Esophagus muscularis mucosa (tissue), 4 donors: Measurements from ENCODE around the gene PLPPR3. TPM values are rescaled to one million over a fixed set of nuclear protein-coding genes. Genes with fewer than 3 reads are reported as not detected.

Source experiments
- DNase-seq: peaks from one replicate; pipeline ENCODE4 v3.0.0-alpha.2; 2017; ENCODE audit errors: extremely low spot score
- H3K27ac ChIP-seq, 4 donors: fragments of 200-600 bp; sonication (generic); replicated peaks in 1 of 4; 1 replicate in 3 of 4; 2 replicates in 1 of 4; pipeline ENCODE4 v1.5.1; 2016 to 2019; ENCODE audit warnings: mild to moderate bottlenecking in 1 of 4
- H3K27me3 ChIP-seq, 4 donors: fragments of 200-600 bp; sonication (generic); one replicate each; pipeline versions ENCODE4 v1.5.1 to v1.6.0; 2016 to 2019
- H3K36me3 ChIP-seq, 4 donors: fragments of 200-600 bp; sonication (generic); one replicate each; pipeline ENCODE4 v1.5.1; 2016 to 2019
- H3K4me1 ChIP-seq, 4 donors: fragments of 200-600 bp; sonication (generic); one replicate each; pipeline ENCODE4 v1.5.1; 2016 to 2019
- H3K4me3 ChIP-seq, 4 donors: fragments of 200-600 bp; sonication (generic); 1 replicate in 2 of 4; 2 replicates in 2 of 4; pipeline ENCODE4 v1.5.1; 2016 to 2019; ENCODE audit warnings: mild to moderate bottlenecking in 4 of 4, moderate library complexity in 1 of 4
- H3K9me3 ChIP-seq, 4 donors: fragments of 200-600 bp; sonication (generic); 1 replicate in 3 of 4; 2 replicates in 1 of 4; pipeline ENCODE4 v1.5.1; 2016 to 2019
- EP300 ChIP-seq: sonication (generic); formaldehyde crosslinking; IDR thresholded peaks from one replicate; pipeline ENCODE4 v1.6.1; 2017; ENCODE audit warnings: antibody characterized with exemption
- POLR2A ChIP-seq: fragments of 450-650 bp; IDR thresholded peaks from one replicate; pipeline ENCODE4 v1.6.1; 2017; ENCODE audit warnings: antibody characterized with exemption, moderate library complexity, mild to moderate bottlenecking, low read depth
- POLR2AphosphoS5 ChIP-seq, 2 donors: sonication (generic); formaldehyde crosslinking; IDR thresholded peaks; one replicate each; pipeline ENCODE4 v1.6.1; 2017; ENCODE audit warnings: antibody characterized with exemption in 2 of 2
- WGBS: methylation state at CpG from one replicate; pipeline ENCODE4 v1.1.5; 2018; 5-methylcytosine and 5-hydroxymethylcytosine counted together
- intact Hi-C: fragments of 100-400 bp; cut with DNase I; formaldehyde crosslinking; loops from one replicate; pipeline ENCODE4 v1.15.1; 2023
- total RNA-seq, 4 donors: library from RNA; depleted of rRNA; stranded (reverse); fragments of >200 nt; gene quantifications; one replicate each; pipeline versions ENCODE4 v1.1.0 to v1.2.1, GENCODE V29; 2016
- TF ChIP-seq, protein P1 (sequence below), 3 experiments: fragments of 200-600 bp in 2 of 3; fragments of 450-650 bp in 1 of 3; sonication (generic) in 2 of 3; IDR thresholded peaks; one replicate each; pipeline ENCODE4 v1.5.1; 2017 to 2019; ENCODE audit warnings: antibody characterized with exemption in 3 of 3, mild to moderate bottlenecking in 2 of 3, moderate library complexity in 1 of 3

PLPPR3 gene
- total RNA-seq, 4 donors from 2014 or later = not detected

GRCh38 chr19:804419-805165 lies 17.2 kb downstream of the PLPPR3 start:
- intact Hi-C loops = loop anchor here (10.0 kb wide), 1 partner anchor 60 kb away; no protein-coding TSS in a partner anchor
- no CpG with 5 or more reads among the region's 53 CpGs for WGBS
- no peak for DNase-seq
- H3K4me3 ChIP-seq = no peak overlapping the region
- no peaks in the 10 kb centered on the region for H3K9me3 ChIP-seq
- H3K27ac ChIP-seq = no peak overlapping the region
- H3K4me1 ChIP-seq = peaks cover 46 to 56% (median 52%) of the 10 kb centered on the region in 4 donors
- TF ChIP-seq, protein P1, sequence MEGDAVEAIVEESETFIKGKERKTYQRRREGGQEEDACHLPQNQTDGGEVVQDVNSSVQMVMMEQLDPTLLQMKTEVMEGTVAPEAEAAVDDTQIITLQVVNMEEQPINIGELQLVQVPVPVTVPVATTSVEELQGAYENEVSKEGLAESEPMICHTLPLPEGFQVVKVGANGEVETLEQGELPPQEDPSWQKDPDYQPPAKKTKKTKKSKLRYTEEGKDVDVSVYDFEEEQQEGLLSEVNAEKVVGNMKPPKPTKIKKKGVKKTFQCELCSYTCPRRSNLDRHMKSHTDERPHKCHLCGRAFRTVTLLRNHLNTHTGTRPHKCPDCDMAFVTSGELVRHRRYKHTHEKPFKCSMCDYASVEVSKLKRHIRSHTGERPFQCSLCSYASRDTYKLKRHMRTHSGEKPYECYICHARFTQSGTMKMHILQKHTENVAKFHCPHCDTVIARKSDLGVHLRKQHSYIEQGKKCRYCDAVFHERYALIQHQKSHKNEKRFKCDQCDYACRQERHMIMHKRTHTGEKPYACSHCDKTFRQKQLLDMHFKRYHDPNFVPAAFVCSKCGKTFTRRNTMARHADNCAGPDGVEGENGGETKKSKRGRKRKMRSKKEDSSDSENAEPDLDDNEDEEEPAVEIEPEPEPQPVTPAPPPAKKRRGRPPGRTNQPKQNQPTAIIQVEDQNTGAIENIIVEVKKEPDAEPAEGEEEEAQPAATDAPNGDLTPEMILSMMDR (IDR thresholded peaks at IDR 0.05) = no peak
- TF ChIP-seq POLR2A (no peak), EP300 (no peak), POLR2AphosphoS5 (IDR thresholded peaks at IDR 0.05) (no peak)
- H3K36me3 ChIP-seq = peaks cover 57 to 85% (median 78%) of the 10 kb centered on the region in 4 donors
- no peaks in the 10 kb centered on the region for H3K27me3 ChIP-seq

- Histone ChIP-seq H3K9me3 (no peaks in the 10 kb centered on the region), H3K36me3 (peaks cover 50 to 85% (median 74%) of the 10 kb centered on the region in 4 donors), H3K4me1 (peaks cover 53 to 64% (median 59%) of the 10 kb centered on the region in 4 donors), H3K27me3 (no peaks in the 10 kb centered on the region), H3K27ac (peak overlapping the region in 2 of 4 donors; percentile 100), H3K4me3 (no peak overlapping the region)
- DNase-seq = no peak
- TF ChIP-seq EP300 (no peak), POLR2AphosphoS5 (IDR thresholded peaks at IDR 0.05) (no peak), POLR2A (no peak)
- TF ChIP-seq, protein P1 (IDR thresholded peaks at IDR 0.05) = no peak
- WGBS = 84% methylated on average over 18 of the region's 31 CpGs
- intact Hi-C loops = loop anchor here (10.0 kb wide), 1 partner anchor 61 kb away; no protein-coding TSS in a partner anchor
These were observed 17.9 kb downstream of the PLPPR3 start for GRCh38 chr19:803686-804418.

DNA sequence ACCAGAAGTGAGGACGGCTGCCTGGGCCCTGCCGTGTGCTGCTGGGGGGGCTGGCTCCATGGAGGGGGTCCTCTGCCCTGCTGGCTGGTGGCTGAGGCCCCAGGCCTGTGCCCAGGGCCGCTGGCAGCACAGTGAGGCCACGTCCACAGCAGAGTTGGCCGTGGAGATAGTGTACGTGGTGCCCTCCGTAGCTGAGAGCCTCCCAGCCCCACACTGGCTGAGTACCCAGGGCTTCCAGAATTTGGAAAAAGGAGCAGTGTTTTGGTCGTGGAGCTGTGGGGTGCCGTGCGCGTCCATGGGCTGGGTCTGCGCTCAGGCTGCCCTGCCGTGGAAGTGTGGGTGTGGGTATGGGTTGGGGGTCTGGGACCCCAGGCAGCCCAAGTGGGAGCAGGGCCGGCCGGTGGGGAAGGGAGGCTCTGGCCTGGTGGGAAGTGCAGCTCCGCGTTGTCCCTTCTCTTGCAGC lies 18.6 kb downstream of the PLPPR3 start:
- TF ChIP-seq EP300 (no peak), POLR2AphosphoS5 (IDR thresholded peaks at IDR 0.05) (no peak)
- TF ChIP-seq, protein P1 (IDR thresholded peaks at IDR 0.05) = no peak
- Histone ChIP-seq H3K27ac (peak overlapping the region; percentile 95 to 100 (median 99)), H3K27me3 (no peaks in the 10 kb centered on the region), H3K9me3 (no peaks in the 10 kb centered on the region), H3K4me1 (peaks cover 57 to 70% (median 66%) of the 10 kb centered on the region in 4 donors), H3K4me3 (peak overlapping the region; percentile 23 to 50 (median 36)), H3K36me3 (peaks cover 42 to 85% (median 67%) of the 10 kb centered on the region in 4 donors)
- WGBS = 60% methylated on average over 15 of the region's 17 CpGs
- no peak for DNase-seq
- intact Hi-C loops = loop anchor here (10.0 kb wide), 1 partner anchor 62 kb away; no protein-coding TSS in a partner anchor

- TF ChIP-seq, protein P1 (IDR thresholded peaks at IDR 0.05) = no peak
- no peak for TF ChIP-seq POLR2A
- TF ChIP-seq EP300 = no peak
- TF ChIP-seq POLR2AphosphoS5 (IDR thresholded peaks at IDR 0.05) = no peak
- H3K27ac ChIP-seq = peak overlapping the region; percentile 95 to 100 (median 99)
- 31% methylated on average over 22 of the region's 28 CpGs for WGBS
- DNase-seq = no peak
- no peaks in the 10 kb centered on the region for H3K27me3 ChIP-seq
- H3K4me3 ChIP-seq = peak overlapping the region; percentile 23 to 50 (median 36)
- intact Hi-C loops = loop anchor here (10.0 kb wide), 1 partner anchor 62 kb away; no protein-coding TSS in a partner anchor
- H3K4me1 ChIP-seq = peaks cover 57 to 70% (median 66%) of the 10 kb centered on the region in 4 donors
- H3K36me3 ChIP-seq = peaks cover 37 to 80% (median 61%) of the 10 kb centered on the region in 4 donors
- H3K9me3 ChIP-seq = no peaks in the 10 kb centered on the region
These were observed 19.2 kb downstream of the PLPPR3 start for GRCh38 chr19:802498-803098.
